ENCODE data around the gene FGGY.

DNA sequence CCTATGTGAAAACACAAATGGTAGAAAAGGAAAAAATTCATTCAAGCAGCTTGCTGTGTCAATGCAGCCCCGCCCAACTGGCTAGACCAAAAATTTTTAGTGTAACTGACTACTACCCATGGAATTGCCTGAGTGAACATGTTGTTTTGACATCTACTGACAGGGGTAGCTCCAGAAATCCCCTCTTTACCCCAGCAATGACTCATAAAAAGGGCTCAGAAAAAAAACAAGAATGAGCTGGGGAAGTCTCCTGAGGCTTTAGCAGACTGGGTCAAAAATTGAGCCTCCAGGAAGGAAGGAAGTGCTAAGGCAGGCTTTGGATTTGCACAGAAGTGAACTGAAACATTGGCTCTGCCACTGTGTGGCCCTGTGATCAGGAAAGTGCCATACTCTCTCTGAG lies 24.4 kb upstream of the FGGY start:
- TF ChIP-seq, protein P1, sequence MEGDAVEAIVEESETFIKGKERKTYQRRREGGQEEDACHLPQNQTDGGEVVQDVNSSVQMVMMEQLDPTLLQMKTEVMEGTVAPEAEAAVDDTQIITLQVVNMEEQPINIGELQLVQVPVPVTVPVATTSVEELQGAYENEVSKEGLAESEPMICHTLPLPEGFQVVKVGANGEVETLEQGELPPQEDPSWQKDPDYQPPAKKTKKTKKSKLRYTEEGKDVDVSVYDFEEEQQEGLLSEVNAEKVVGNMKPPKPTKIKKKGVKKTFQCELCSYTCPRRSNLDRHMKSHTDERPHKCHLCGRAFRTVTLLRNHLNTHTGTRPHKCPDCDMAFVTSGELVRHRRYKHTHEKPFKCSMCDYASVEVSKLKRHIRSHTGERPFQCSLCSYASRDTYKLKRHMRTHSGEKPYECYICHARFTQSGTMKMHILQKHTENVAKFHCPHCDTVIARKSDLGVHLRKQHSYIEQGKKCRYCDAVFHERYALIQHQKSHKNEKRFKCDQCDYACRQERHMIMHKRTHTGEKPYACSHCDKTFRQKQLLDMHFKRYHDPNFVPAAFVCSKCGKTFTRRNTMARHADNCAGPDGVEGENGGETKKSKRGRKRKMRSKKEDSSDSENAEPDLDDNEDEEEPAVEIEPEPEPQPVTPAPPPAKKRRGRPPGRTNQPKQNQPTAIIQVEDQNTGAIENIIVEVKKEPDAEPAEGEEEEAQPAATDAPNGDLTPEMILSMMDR (IDR thresholded peaks at IDR 0.05 in 4 of 5, conservative IDR thresholded peaks at IDR 0.05 in 1 of 5): no peak
- TF ChIP-seq POLR2A (IDR thresholded peaks at IDR 0.05): no peak
